Type B pancreatic cell (in vitro differentiated cells): ENCODE results near the gene SCGB3A1. TPM values are rescaled to one million over a fixed set of nuclear protein-coding genes. Genes with fewer than 3 reads are reported as not detected.

ENCODE experiments used
- DNase-seq: peaks from one replicate; pipeline ENCODE4 v3.0.0; 2021; ENCODE audit warnings: mixed read lengths; ENCODE audit not compliant: unreplicated experiment; ENCODE audit errors: extremely low spot score
- H3K27ac Mint-ChIP-seq: 2 replicates; pipeline ENCODE4 v1.8.0; 2021; ENCODE audit warnings: mild to moderate bottlenecking, mixed read lengths
- H3K27me3 Mint-ChIP-seq: 2 replicates; pipeline ENCODE4 v1.8.0; 2021; ENCODE audit warnings: mixed read lengths
- H3K36me3 Mint-ChIP-seq: 2 replicates; pipeline ENCODE4 v1.8.0; 2021; ENCODE audit warnings: mixed read lengths
- H3K4me1 Mint-ChIP-seq: one replicate; pipeline ENCODE4 v1.8.0; 2021; ENCODE audit warnings: mixed read lengths; ENCODE audit not compliant: unreplicated experiment
- H3K4me3 Mint-ChIP-seq: 2 replicates; pipeline ENCODE4 v1.8.0; 2021; ENCODE audit warnings: mild to moderate bottlenecking, mixed read lengths
- H3K9me3 Mint-ChIP-seq: 2 replicates; pipeline ENCODE4 v1.8.0; 2021; ENCODE audit warnings: mixed read lengths
- total RNA-seq: library from RNA; stranded (reverse); gene quantifications from 2 replicates; pipeline ENCODE4 v1.2.1, GENCODE V29; 2021; ENCODE audit warnings: low replicate concordance
- TF ChIP-seq, protein P1 (sequence below): fragments of 200-600 bp; sonication (generic); conservative IDR thresholded peaks from 2 replicates; pipeline ENCODE4 v1.5.0; 2021; ENCODE audit warnings: antibody characterized with exemption, mild to moderate bottlenecking

The SCGB3A1 gene
- total RNA-seq, 1 donor from 2014 or later: not detected

- Mint-ChIP-seq H3K27ac (no peak overlapping the region), H3K36me3 (no peaks in the 10 kb centered on the region), H3K4me3 (no peak overlapping the region), H3K27me3 (peaks cover 3% of the 10 kb centered on the region), H3K9me3 (no peaks in the 10 kb centered on the region), H3K4me1 (no peaks in the 10 kb centered on the region)
- TF ChIP-seq, protein P1, sequence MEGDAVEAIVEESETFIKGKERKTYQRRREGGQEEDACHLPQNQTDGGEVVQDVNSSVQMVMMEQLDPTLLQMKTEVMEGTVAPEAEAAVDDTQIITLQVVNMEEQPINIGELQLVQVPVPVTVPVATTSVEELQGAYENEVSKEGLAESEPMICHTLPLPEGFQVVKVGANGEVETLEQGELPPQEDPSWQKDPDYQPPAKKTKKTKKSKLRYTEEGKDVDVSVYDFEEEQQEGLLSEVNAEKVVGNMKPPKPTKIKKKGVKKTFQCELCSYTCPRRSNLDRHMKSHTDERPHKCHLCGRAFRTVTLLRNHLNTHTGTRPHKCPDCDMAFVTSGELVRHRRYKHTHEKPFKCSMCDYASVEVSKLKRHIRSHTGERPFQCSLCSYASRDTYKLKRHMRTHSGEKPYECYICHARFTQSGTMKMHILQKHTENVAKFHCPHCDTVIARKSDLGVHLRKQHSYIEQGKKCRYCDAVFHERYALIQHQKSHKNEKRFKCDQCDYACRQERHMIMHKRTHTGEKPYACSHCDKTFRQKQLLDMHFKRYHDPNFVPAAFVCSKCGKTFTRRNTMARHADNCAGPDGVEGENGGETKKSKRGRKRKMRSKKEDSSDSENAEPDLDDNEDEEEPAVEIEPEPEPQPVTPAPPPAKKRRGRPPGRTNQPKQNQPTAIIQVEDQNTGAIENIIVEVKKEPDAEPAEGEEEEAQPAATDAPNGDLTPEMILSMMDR: no peak
- no peak for DNase-seq
Measured at GRCh38 chr5:180626661-180627385, 35.5 kb upstream of the SCGB3A1 start.

- Mint-ChIP-seq H3K4me1 (no peaks in the 10 kb centered on the region), H3K9me3 (no peaks in the 10 kb centered on the region), H3K36me3 (no peaks in the 10 kb centered on the region), H3K27me3 (peaks cover 3% of the 10 kb centered on the region), H3K27ac (no peak overlapping the region), H3K4me3 (no peak overlapping the region)
- DNase-seq: no peak
- TF ChIP-seq, protein P1: no peak
Measured at GRCh38 chr5:180625791-180626660, 34.7 kb upstream of the SCGB3A1 start.

DNA sequence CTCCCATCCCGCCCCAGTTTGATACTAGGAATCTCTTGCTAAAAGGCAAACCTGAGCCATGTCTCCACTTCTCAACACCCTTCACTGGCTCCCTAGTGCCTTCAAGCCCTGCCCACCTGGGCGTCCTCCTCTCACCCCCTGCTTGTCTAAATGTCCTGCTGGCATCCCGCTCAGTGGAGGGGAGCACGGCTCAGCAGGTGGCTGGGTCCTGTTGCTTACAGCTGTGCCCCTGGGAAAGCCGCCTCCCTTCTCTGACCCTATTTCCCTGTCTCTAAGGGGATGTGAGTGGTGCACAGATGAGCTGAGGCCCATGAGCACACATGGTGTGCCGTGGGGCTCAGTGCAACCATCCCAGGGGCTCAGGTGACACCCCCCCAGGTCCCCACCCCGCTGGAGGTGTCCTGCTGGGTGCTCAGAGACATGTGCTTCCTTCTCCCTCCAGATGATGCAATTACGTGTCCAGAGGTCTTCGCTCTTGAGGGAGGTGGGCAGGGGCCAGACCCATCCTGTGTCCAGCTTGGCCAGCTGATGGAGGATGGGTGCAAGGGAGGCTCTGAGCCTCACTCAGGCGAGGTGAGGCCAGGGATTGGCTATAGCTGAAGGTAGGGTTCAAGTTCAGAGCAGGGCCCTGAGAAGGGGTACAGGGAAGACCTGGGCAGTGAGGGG lies 34.0 kb upstream of the SCGB3A1 start:
- no peaks in the 10 kb centered on the region for H3K4me1 Mint-ChIP-seq
- H3K36me3 Mint-ChIP-seq: no peaks in the 10 kb centered on the region
- no peak for DNase-seq
- TF ChIP-seq, protein P1: no peak
- no peak overlapping the region for H3K4me3 Mint-ChIP-seq
- H3K27ac Mint-ChIP-seq: no peak overlapping the region
- H3K27me3 Mint-ChIP-seq: peaks cover 4% of the 10 kb centered on the region
- no peaks in the 10 kb centered on the region for H3K9me3 Mint-ChIP-seq

DNA sequence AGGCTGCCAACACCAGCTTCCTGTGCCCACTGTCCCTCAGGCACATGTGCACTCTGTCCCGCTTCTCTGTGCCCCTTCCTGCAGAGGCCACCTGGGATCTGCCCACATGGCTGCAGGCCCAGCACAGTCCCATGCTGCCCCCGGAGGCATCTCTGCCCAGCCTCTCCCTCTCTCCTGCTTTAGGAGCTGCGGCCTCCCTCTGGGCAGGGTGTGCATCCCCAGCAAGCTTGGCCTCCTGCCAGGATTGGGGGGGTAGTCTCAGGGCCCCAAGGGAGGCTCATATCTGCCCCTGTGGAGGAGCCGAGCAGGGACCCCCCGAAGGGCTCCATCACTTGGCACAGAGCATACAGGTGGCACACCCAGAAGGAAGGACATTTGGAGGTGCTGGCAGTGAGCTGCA lies 33.3 kb upstream of the SCGB3A1 start:
- Mint-ChIP-seq H3K4me3 (no peak overlapping the region), H3K36me3 (no peaks in the 10 kb centered on the region), H3K27ac (no peak overlapping the region), H3K9me3 (no peaks in the 10 kb centered on the region), H3K4me1 (no peaks in the 10 kb centered on the region), H3K27me3 (peaks cover 8% of the 10 kb centered on the region)
- TF ChIP-seq, protein P1: no peak
- no peak for DNase-seq

GRCh38 chr5:180623844-180624243 lies 32.5 kb upstream of the SCGB3A1 start:
- no peaks in the 10 kb centered on the region for H3K9me3 Mint-ChIP-seq
- no peak overlapping the region for H3K4me3 Mint-ChIP-seq
- no peaks in the 10 kb centered on the region for H3K4me1 Mint-ChIP-seq
- H3K27me3 Mint-ChIP-seq: peaks cover 9% of the 10 kb centered on the region
- no peak for DNase-seq
- TF ChIP-seq, protein P1: no peak
- no peak overlapping the region for H3K27ac Mint-ChIP-seq
- H3K36me3 Mint-ChIP-seq: no peaks in the 10 kb centered on the region
